Suprapubic skin (tissue), 3 donors: ENCODE data around the gene ZNF282.

Experiments
- CTCF ChIP-seq, 2 donors: fragments of 200-600 bp in 1 of 2; fragments of 450-650 bp in 1 of 2; sonication (generic) in 1 of 2; IDR thresholded peaks; one replicate each; pipeline ENCODE4 v1.5.1; 2016 to 2019; ENCODE audit warnings: antibody characterized with exemption in 2 of 2, mild to moderate bottlenecking in 1 of 2, moderate library complexity in 1 of 2
- EP300 ChIP-seq: sonication (generic); formaldehyde crosslinking; IDR thresholded peaks from one replicate; pipeline ENCODE4 v1.6.1; 2017; ENCODE audit warnings: antibody characterized with exemption
- POLR2A ChIP-seq, 2 donors: fragments of 450-650 bp; IDR thresholded peaks; one replicate each; pipeline ENCODE4 v1.6.1; 2017; ENCODE audit warnings: antibody characterized with exemption in 2 of 2, mild to moderate bottlenecking in 2 of 2, moderate library complexity in 2 of 2

- TF ChIP-seq CTCF (IDR thresholded peaks at IDR 0.05) (no peak), POLR2A (IDR thresholded peaks at IDR 0.05) (no peak), EP300 (no peak)
Observed at GRCh38 chr7:149225106-149225505, 29.8 kb downstream of the ZNF282 start.
